PFSK-1 (cell line): ENCODE measurements around the gene GNAO1.

Experiments used
- POLR2AphosphoS5 ChIP-seq: IDR thresholded peaks from 2 replicates; pipeline ENCODE4 v1.6.1; 2012; ENCODE audit warnings: low read depth, mild to moderate bottlenecking, control low read depth, low read length, moderate library complexity
- REST ChIP-seq, 2 experiments: IDR thresholded peaks; 2 replicates each; pipeline versions ENCODE4 v1.6.1 to v1.8.0; 2011 to 2012; ENCODE audit warnings: low read depth in 2 of 2, low read length in 2 of 2, control low read depth in 1 of 2, inconsistent platforms in 1 of 2, mild to moderate bottlenecking in 1 of 2, moderate library complexity in 1 of 2; ENCODE audit not compliant: insufficient read depth in 1 of 2
- SIN3A ChIP-seq: IDR thresholded peaks from 2 replicates; pipeline ENCODE4 v1.6.1; 2012; ENCODE audit warnings: mild to moderate bottlenecking, low read length, moderate library complexity, borderline replicate concordance; ENCODE audit not compliant: insufficient read depth
- TAF1 ChIP-seq: IDR thresholded peaks from 2 replicates; pipeline ENCODE4 v1.6.1; 2012; ENCODE audit warnings: low read length, control low read depth, borderline replicate concordance; ENCODE audit not compliant: insufficient read depth

- TF ChIP-seq REST (IDR thresholded peaks at IDR 0.05; ENCODE audit: insufficient read depth in 1 of 2, low read depth in 2 of 2, low read length in 2 of 2) (no peak), POLR2AphosphoS5 (no peak), TAF1 (no peak), SIN3A (no peak)
These were observed 172.7 kb downstream of the GNAO1 start for GRCh38 chr16:56363781-56364565.
